Epithelial cell of alveolus of lung (primary cell): ENCODE data around the gene RAB3B. TPM values are rescaled to one million over a fixed set of nuclear protein-coding genes. Genes with fewer than 3 reads are reported as not detected.

Experiments
- total RNA-seq: library from RNA; depleted of rRNA; stranded (reverse); fragments of >200 nt; gene quantifications from 2 replicates; pipeline ENCODE4 v1.2.1, GENCODE V29; 2015

RAB3B gene, protein sequence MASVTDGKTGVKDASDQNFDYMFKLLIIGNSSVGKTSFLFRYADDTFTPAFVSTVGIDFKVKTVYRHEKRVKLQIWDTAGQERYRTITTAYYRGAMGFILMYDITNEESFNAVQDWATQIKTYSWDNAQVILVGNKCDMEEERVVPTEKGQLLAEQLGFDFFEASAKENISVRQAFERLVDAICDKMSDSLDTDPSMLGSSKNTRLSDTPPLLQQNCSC
- 3.9 and 13.1 TPM in 2 replicates for total RNA-seq

GRCh38 chr1:51990478-51990965 lies at the start of gene RAB3B:
Gene RAB3B, minus strand, starts transcription at chr1:51990700. Its CDS starts 13,583 bp downstream, at chr1:51977117.

DNA sequence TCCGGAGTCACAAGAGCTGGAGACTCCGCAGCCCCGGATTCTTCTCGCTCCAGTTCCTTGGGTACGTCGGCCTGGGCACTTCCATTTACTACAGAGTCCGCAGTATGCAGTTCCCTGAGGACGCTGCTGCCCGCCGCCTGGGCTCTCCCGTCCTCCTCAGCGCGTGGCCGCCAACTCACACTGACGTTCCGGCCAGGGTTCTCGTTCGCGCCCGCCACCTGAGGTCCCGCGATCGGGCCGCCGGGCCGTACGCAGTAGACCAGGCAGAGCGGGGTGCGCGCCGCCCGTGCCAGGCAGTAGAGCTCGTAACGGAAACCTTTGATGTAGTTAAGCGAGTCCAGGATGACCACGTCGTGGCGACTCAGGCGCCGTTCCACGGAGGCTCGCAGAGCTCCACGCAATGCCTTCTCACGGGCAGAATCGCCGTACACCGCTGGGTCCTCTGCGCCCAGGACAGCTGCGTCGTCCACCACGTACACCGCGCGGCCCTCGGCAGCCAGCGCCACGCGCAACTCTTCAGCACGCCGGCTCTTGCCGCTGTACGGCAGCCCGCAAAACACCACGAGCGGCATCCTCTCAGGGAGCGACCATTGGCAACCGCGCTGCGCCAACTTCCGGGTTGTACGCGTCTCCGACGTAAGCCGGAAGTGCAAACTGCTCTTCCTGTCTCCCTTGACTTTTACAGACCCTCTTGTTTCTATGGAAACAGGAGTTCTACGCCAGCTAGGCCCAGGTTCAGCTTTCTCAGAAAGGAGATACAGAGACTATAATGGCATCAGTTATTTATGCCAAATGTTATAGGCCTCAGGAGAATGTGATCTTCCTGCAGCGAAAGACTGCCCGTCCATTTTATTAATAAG lies 42.9 kb upstream of the RAB3B start, which contains the start of gene KTI12:
Gene KTI12, minus strand, starts transcription at position 621 of the 860 bp plus-strand sequence. Its CDS starts 49 bp downstream, at position 572.

GRCh38 chr1:51878616-51879336 lies 111.7 kb downstream of the RAB3B start, which contains the start of gene NRDC:
Gene NRDC, minus strand, starts transcription at chr1:51878727. Its CDS starts 112 bp downstream, at chr1:51878615.

Other genes with a start within 250 kb of the RAB3B start
- 53.5 and 64.3 TPM in 2 replicates for gene NRDC, start 112.0 kb downstream of the RAB3B start, total RNA-seq
- 11.0 and 15.3 TPM in 2 replicates for gene KTI12, start 43.1 kb upstream of the RAB3B start, total RNA-seq
- gene TXNDC12, start 64.5 kb upstream of the RAB3B start, total RNA-seq: 41.9 and 63.1 TPM in 2 replicates
- gene BTF3L4, start 65.6 kb upstream of the RAB3B start, total RNA-seq: 41.0 and 51.8 TPM in 2 replicates
- gene ZFYVE9, start 151.4 kb upstream of the RAB3B start, total RNA-seq: 14.2 and 22.2 TPM in 2 replicates